Body of pancreas (tissue), 4 donors: ENCODE data around the gene DLGAP1. TPM values are rescaled to one million over a fixed set of nuclear protein-coding genes. Genes with fewer than 3 reads are reported as not detected.

ENCODE experiments used
- ATAC-seq: fragments of 150-250 bp; one replicate; pipeline ENCODE4 v1.9.1; 2016
- DNase-seq, 4 donors: peaks; one replicate each; pipeline ENCODE4 v3.0.0-alpha.2; 2019
- H3K27ac ChIP-seq, 4 donors: fragments of 200-600 bp; sonication (generic); 1 replicate in 3 of 4; 2 replicates in 1 of 4; pipeline versions ENCODE4 v1.5.1 to v1.6.1; 2016 to 2019; ENCODE audit warnings: mild to moderate bottlenecking in 1 of 4, mixed read lengths in 1 of 4, moderate library complexity in 1 of 4
- H3K27me3 ChIP-seq, 2 donors: fragments of 200-600 bp; sonication (generic); one replicate each; pipeline ENCODE4 v1.6.0; 2016; ENCODE audit warnings: mild to moderate bottlenecking in 1 of 2
- H3K36me3 ChIP-seq, 2 donors: fragments of 200-600 bp; sonication (generic); replicated peaks in 1 of 2; 2 replicates each; pipeline ENCODE4 v1.5.1; 2016; ENCODE audit warnings: low read depth in 2 of 2; ENCODE audit not compliant: insufficient read depth in 1 of 2
- H3K4me1 ChIP-seq: fragments of 200-600 bp; sonication (generic); one replicate; pipeline ENCODE4 v1.6.0; 2016
- H3K4me3 ChIP-seq, 2 donors: fragments of 200-600 bp; sonication (generic); 1 replicate in 1 of 2; 2 replicates in 1 of 2; pipeline ENCODE4 v1.5.1; 2016 to 2019
- H3K9me3 ChIP-seq, 3 donors: fragments of 200-600 bp; sonication (generic); 1 replicate in 2 of 3; 2 replicates in 1 of 3; pipeline ENCODE4 v1.5.1; 2016
- POLR2A ChIP-seq, 3 donors: fragments of 450-650 bp; IDR thresholded peaks; one replicate each; pipeline ENCODE4 v1.6.1; 2016; ENCODE audit warnings: antibody characterized with exemption in 3 of 3, mild to moderate bottlenecking in 2 of 3
- WGBS, 2 donors: methylation state at CpG; one replicate each; pipeline ENCODE4 v1.1.5; 2017; 5-methylcytosine and 5-hydroxymethylcytosine counted together
- intact Hi-C: fragments of 100-400 bp; cut with DNase I; formaldehyde crosslinking; loops from one replicate; pipeline ENCODE4 v1.15.1; 2023
- total RNA-seq, 2 donors: library from RNA; depleted of rRNA; stranded (reverse); fragments of >200 nt; gene quantifications; one replicate each; pipeline ENCODE4 v1.1.0, GENCODE V29; 2016
- TF ChIP-seq, protein P1 (sequence below), 7 experiments: fragments of 450-650 bp in 4 of 7; fragments of 200-600 bp in 3 of 7; sonication (generic) in 3 of 7; IDR thresholded peaks; one replicate each; pipeline ENCODE4 v1.5.1; 2016 to 2019; ENCODE audit warnings: antibody characterized with exemption in 7 of 7

DLGAP1 gene
- total RNA-seq, 2 donors from 2014 or later: 0.52 to 7.9 TPM

DNA sequence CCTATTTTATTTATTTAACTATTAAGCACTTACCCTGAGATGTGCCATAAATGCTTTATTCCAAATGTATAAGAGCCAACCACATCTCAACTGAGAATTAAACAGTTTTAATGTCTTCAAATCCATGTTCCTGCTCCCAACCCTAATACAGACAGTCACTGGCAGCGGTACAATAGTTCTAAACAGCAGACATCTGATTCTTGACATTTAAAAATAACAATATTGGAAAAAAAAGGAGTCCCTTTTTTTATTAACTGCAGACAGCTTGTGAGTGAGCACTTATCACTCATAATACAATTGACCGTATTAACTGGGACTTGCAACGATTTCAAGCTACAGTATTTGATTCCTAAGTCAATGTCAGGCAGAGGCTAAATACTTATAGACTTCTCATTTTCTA, 580.5 kb downstream of the DLGAP1 start:
- Histone ChIP-seq H3K27me3 (no peaks in the 10 kb centered on the region), H3K9me3 (no peaks in the 10 kb centered on the region), H3K4me1 (no peaks in the 10 kb centered on the region), H3K4me3 (no peak overlapping the region), H3K27ac (no peak overlapping the region), H3K36me3 (no peaks in the 10 kb centered on the region)
- DNase-seq (no peak), ATAC-seq (no peak)
- intact Hi-C loops: loop anchor here (10.0 kb wide), 1 partner anchor 170 kb away; no protein-coding TSS in a partner anchor
- TF ChIP-seq POLR2A (IDR thresholded peaks at IDR 0.05): no peak
- TF ChIP-seq, protein P1, sequence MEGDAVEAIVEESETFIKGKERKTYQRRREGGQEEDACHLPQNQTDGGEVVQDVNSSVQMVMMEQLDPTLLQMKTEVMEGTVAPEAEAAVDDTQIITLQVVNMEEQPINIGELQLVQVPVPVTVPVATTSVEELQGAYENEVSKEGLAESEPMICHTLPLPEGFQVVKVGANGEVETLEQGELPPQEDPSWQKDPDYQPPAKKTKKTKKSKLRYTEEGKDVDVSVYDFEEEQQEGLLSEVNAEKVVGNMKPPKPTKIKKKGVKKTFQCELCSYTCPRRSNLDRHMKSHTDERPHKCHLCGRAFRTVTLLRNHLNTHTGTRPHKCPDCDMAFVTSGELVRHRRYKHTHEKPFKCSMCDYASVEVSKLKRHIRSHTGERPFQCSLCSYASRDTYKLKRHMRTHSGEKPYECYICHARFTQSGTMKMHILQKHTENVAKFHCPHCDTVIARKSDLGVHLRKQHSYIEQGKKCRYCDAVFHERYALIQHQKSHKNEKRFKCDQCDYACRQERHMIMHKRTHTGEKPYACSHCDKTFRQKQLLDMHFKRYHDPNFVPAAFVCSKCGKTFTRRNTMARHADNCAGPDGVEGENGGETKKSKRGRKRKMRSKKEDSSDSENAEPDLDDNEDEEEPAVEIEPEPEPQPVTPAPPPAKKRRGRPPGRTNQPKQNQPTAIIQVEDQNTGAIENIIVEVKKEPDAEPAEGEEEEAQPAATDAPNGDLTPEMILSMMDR (IDR thresholded peaks at IDR 0.05): no peak
- WGBS, 2 donors: 73 to 76% methylated on average over 3 of the region's 3 CpGs

DNA sequence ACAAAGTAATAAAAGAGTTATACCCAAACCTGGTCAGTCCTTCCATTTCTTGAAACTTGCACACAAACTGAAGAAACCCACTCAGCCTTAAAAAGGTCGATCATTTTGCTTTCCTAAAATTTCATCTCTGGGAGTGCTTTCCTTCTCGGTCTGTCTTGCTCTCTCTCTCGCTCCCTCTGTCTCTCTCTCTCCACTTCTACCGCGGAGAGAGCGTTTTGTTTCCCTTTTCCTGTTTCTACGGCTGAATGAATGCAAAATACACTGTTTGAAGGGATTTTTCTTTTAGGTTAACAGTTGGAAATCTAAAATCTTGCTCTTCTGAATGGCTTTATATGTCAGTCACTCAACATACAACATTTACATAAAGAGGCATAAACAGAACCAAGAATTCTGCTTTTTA, 581.0 kb downstream of the DLGAP1 start:
- H3K27ac ChIP-seq: no peak overlapping the region
- intact Hi-C loops: loop anchor here (10.0 kb wide), 1 partner anchor 169 kb away; no protein-coding TSS in a partner anchor
- ATAC-seq (no peak), DNase-seq (no peak)
- no peaks in the 10 kb centered on the region for H3K36me3 ChIP-seq
- H3K9me3 ChIP-seq: no peaks in the 10 kb centered on the region
- H3K4me3 ChIP-seq: no peak overlapping the region
- no peaks in the 10 kb centered on the region for H3K27me3 ChIP-seq
- 33 to 46% methylated on average over 7 of the region's 7 CpGs for WGBS, 2 donors
- H3K4me1 ChIP-seq: no peaks in the 10 kb centered on the region
- TF ChIP-seq, protein P1 (IDR thresholded peaks at IDR 0.05): no peak
- no peak for TF ChIP-seq POLR2A (IDR thresholded peaks at IDR 0.05)

DNA sequence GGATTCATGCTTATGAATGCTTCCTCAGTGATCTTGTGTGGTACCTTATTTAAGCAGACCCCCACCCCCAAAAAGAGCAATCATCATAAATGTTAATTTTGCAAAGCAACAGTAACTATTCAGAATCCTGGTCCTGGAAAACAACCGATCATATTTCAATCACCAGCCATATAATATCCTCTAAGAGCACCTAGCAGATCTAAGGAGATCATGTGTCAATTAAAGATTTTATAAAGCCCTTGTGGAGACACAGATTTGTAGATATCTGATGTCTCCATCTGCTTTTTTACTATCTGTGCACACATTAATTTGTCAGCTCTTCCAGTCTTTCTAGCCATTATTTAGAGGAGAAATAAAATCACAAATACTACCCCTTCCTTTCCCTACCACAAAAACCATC, 581.4 kb downstream of the DLGAP1 start:
- no peaks in the 10 kb centered on the region for H3K36me3 ChIP-seq
- H3K27ac ChIP-seq: no peak overlapping the region
- DNase-seq (no peak), ATAC-seq (no peak)
- intact Hi-C loops: loop anchor here (10.0 kb wide), 1 partner anchor 169 kb away; no protein-coding TSS in a partner anchor
- 63 to 73% methylated on average over 1 of the region's 1 CpG for WGBS, 2 donors
- no peak overlapping the region for H3K4me3 ChIP-seq
- no peaks in the 10 kb centered on the region for H3K4me1 ChIP-seq
- no peaks in the 10 kb centered on the region for H3K27me3 ChIP-seq
- TF ChIP-seq POLR2A (IDR thresholded peaks at IDR 0.05): no peak
- TF ChIP-seq, protein P1 (IDR thresholded peaks at IDR 0.05): no peak
- no peaks in the 10 kb centered on the region for H3K9me3 ChIP-seq

DNA sequence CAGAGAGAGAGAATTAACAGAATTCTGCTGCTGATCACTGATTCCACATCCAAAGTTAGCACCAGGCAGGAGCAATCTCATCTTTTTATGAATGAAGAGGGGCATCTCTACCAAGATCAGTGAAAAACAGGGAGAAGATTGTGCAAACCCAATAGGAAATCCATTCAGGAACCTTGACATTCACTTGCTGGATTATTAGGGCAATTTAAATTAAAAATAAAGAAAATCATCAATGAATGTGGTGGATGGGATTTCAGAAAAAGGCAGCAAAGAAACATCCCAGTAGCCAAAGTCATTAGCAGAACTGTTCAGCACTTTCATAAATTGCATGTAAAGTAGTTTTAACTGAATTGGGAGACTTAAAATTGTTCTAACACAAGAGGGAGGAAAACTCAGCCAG, 581.9 kb downstream of the DLGAP1 start:
- intact Hi-C loops: loop anchor here (10.0 kb wide), 1 partner anchor 168 kb away; no protein-coding TSS in a partner anchor
- DNase-seq (no peak), ATAC-seq (no peak)
- H3K9me3 ChIP-seq: no peaks in the 10 kb centered on the region
- no peak overlapping the region for H3K4me3 ChIP-seq
- H3K27me3 ChIP-seq: no peaks in the 10 kb centered on the region
- TF ChIP-seq, protein P1 (IDR thresholded peaks at IDR 0.05): no peak
- TF ChIP-seq POLR2A (IDR thresholded peaks at IDR 0.05): no peak
- no peak overlapping the region for H3K27ac ChIP-seq
- H3K36me3 ChIP-seq: no peaks in the 10 kb centered on the region
- H3K4me1 ChIP-seq: no peaks in the 10 kb centered on the region

DNA sequence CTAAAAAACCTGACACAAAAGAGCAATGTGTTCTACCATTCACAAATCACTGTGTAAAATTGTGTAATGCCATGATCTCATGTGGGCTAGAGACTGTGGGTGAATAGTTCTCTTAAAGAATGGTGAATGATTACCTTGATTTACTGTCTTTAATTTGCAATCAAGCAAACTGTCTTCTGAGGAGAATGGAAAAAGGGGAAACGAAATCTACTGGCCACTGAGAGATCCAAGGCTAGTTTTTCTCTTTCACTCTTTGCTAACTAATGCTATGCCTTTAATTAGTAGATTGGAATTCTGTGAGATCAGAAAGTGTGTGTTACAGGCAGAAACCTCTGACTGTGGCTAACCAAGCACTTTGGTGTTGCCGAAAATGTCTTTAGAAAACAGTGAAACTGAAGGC, 582.5 kb downstream of the DLGAP1 start:
- Histone ChIP-seq H3K27ac (no peak overlapping the region), H3K4me3 (no peak overlapping the region), H3K4me1 (no peaks in the 10 kb centered on the region), H3K36me3 (no peaks in the 10 kb centered on the region), H3K9me3 (no peaks in the 10 kb centered on the region), H3K27me3 (no peaks in the 10 kb centered on the region)
- intact Hi-C loops: loop anchor here (10.0 kb wide), 1 partner anchor 168 kb away; no protein-coding TSS in a partner anchor
- TF ChIP-seq, protein P1 (IDR thresholded peaks at IDR 0.05): no peak
- no peak for TF ChIP-seq POLR2A (IDR thresholded peaks at IDR 0.05)
- ATAC-seq (no peak), DNase-seq (no peak)
- WGBS, 2 donors: 29 to 37% methylated on average over 2 of the region's 2 CpGs
